SKM-1 treated with dmso at 0.1 percent for 144 hours (cell line): ENCODE results near the gene CYTH3.
"Not testable (repeated sequence)": the region's sequence is repeated elsewhere in the genome, so short reads cannot be mapped to it uniquely, and the experiment has no call there.

Experiments
- DNase-seq: peaks from one replicate; lab custom pipeline; 2025; ENCODE audit not compliant: unreplicated experiment; lab: John Stamatoyannopoulos, UW

CYTH3 gene

DNA sequence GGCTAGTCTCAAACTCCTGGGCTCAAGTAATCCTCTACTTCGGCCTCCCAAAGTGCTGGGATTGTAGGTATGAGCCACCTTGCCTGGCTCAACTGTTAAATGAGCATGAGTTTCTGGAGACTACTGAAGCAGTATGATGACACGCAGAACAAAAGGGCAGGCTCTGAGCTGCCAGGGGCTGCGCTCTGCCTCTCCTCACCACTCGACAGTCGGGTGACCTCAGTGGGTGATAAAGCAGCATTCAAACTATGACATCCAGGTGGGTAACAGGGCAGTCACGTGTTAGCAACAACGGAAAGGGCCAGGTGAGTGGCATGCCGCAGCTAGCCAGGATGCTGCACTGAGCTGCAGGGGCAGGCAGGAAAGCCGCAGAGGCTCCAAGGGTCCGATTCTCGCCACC is 71.5 kb downstream of the CYTH3 start:
- no peak for DNase-seq

DNA sequence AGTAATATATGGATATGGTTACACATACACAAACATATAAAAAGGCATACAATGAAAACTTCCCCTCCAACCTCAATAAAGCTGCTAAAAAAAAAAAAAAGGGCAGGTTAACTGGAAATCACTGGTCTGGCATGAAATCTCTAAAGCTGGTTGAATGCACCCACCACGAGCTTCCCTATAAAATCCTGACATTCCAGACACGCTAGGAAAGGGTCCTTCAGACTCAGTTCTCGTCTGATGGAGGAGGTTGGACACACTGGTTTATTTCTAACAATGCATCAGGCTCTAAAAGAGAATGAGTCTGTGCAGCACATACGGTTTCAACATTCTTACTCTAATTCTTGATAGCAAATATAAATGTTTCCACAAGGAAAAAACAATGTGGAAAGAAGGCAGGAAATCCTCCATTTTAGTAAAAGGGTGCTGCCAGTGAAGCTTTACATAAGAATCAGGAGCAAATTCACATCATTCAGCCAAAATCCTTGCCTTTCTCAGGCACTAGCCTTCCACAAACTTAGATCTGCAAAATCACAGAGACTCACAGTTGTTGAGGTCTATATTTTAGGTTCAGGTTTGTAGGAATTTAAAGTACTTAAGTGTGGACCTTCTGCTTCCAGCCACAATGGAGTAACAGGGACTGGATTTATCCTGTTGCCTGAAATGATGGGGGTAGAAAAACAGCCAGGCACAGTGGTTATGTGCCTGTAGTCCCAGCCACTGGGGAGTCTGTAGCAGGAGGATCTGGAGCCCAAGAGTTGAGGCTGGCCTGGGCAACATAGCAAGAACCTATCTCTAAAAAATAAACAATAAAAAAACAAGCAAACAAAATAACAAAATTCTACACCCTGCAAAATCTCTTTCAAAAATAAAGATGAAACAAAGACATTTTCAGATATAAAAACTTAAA is 73.5 kb downstream of the CYTH3 start:
- no peak for DNase-seq

DNA sequence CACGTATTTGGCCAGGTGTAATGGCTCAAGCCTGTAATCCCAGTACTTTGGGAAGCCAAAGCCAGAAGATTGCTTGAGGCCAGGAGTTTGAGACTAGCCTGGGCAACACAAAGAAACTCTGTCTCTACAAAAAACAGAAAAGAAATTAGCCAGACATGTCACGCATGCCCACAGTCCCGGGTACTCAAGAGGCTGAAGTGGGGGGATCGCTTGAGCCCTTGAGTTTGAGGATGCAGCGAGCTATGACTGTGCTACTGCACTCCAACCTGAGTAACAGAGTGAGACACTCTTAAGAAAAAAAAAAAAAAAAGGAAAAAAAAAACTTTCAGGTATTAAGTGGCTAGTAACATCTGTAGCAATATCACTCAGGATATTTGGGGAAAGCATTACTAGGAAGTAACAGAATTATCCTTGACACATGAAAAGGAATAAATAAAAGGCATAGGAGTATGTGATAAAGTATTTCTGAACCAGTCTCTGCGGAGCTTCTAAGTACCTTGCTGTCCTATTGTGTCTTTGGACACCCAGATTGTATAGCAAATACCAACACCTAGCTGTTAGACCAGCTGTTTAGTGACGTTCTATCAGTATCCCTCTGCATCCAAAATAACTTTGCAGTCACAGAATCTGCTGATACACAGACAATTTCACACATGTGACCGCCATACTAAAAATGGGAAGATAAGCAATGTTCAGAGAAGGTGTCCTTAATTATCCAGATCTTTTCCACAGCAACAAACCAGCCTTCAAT is 74.4 kb downstream of the CYTH3 start:
- no peak for DNase-seq

DNA sequence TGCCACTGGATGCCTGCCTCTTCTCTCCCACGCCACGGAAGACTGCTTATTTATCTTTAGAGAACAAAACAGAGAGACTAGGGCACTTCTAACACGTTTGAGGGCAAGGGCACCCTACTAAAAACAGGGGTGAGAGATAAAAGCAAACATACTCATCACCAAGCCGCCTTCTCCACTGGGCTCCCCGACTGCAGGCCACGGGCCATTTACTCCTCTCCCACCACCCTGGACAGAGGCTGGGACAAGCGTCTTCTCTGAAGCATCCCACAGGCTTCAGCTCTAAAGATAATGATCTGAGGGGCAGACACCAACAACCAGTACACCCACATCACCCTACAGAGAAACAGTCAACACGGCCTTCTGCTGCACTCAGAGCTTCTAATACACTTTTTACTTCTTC is 78.7 kb downstream of the CYTH3 start:
- DNase-seq = no peak

DNA sequence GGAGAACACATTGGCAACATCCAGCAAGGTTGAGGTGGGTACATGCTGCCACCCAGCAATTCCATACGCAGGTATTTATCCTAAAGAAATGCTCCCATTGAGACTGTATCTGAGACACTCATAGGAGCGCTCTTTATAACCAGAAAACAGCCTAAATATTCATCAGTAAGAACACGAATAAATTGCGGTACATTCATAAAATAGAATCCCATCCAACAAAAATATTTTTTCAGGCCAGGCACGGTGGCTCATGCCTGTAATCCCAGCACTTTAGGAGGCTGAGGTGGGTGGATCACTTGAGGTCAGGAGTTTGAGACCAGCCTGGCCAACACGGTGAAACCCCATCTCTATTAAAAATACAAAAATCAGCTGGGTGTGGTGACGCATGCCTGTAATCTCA is 81.9 kb downstream of the CYTH3 start:
- DNase-seq = not testable (repeated sequence)

DNA sequence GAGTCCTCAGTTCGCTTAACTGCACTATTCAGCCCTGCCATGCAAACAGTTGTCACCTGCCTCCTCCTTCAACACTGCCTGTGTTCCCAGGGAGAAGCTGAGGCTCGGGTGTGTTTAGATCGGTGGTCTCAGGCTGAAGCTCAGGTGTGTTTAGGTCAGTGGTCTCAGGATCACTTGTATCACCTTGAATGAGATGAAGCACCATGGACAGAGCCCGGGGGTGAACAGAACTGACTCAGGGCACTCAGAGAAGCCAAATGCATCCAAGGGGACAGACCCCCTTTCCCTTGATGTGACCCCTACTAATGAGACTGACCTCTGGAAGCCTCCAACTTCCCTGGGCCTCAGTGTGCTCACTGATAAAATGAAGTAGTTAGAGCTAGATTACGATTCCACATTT is 84.0 kb downstream of the CYTH3 start:
- no peak for DNase-seq

DNA sequence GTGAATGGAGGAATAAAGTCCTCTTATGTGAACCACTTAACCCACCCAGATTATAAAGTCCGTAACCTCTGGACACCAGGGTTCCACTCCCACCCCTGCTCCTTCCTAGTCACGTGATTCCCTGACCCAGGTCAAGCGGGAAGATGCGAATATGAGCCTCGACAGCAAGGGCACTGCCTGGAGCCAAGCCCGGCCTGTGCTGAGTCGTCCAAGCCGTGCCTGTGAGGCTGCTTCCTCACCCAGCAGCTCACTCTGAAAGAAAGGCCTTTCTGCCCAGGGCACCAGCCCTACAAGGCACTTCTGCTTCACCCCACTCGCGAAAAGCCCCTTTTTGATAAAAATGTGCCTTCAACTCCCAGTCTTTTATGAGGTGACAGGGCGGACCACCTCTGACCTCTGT is 85.8 kb downstream of the CYTH3 start:
- DNase-seq = no peak

DNA sequence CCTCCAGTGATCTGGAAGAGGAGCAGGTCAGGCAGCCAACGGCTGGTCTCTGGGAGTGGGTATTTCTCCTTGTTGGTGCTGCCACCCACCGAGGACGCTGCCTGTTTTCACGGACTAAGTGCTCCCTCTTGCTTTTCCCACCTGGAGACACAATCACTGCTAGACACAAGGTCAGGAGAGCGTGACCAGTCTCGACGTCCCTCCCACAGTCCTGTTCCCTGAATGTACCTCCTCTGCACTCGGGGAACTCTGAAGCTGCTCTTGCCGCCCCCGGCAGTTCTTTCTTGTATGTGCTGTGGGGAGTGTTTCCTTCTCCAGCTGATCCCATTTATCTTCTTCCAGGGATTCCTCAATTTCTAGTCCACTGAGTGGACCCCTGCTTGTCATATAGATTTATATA is 89.4 kb downstream of the CYTH3 start:
- DNase-seq = no peak

DNA sequence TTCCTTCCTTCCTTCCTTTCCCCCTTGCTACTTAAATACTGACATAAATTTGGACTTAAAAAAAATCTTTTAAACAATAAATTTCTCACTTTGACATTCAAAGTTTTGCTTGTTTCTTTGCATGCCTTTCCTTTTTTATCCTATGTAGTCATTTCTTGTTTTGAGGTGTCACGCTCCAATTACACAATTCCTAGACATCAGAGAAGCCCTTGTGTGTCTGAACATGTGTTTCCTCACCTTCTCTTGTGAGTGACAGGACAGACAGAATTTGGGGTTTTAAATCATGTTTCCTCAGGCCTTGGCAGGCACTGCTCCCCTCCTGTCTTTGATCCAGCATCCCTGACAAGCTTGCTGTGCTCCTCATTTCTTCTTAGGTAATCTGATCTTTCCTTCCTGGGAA is 91.3 kb downstream of the CYTH3 start:
- DNase-seq = peak; percentile 19

DNA sequence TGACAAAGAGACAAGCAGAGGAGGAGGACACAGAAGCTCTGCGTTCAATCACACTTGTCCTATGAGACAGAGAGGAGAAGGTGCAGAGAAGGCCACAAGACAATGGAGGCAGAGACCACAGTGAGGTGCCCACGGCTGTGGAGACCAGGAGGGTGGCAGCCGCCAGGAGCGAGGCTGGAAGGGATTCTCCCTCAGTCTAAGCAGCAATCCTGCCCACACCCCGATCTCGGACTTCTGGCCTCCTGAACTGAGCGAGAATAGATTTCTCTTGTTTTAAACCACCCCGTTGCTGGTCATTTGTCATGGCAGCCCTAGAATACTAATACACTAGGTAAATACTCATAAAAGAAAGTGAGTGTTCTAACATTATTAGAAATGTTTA is 92.1 kb downstream of the CYTH3 start:
- DNase-seq = no peak

DNA sequence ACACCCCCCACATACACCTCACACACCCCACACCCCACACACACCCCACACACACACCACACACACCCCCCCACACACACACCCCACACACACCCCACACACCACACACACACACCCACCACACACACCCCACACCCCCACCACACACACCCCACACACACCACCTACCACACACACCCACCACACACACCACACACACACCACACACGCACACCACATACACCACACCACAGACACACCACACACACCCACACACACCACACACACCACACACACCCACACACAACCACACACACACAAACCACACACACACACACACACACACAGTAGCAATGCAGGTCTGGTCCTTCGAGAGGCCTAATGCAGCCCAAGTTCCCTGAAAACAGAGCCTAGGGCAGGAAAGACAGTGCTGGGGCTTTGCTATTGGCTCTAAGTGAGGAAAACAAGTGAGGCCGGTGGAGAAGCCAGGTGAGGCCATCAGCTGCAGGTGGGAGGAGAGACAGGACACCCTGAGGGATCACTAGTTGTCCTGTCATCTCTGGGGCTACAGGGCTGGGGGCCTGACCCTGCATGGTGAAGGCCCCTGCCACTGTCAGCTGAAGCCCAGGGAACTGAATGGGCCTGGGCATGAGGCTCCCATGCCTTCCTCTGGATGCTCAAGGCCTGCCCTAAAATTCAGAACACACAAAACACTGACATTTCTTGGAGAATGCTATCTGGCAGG is 92.6 kb downstream of the CYTH3 start:
- no peak for DNase-seq

DNA sequence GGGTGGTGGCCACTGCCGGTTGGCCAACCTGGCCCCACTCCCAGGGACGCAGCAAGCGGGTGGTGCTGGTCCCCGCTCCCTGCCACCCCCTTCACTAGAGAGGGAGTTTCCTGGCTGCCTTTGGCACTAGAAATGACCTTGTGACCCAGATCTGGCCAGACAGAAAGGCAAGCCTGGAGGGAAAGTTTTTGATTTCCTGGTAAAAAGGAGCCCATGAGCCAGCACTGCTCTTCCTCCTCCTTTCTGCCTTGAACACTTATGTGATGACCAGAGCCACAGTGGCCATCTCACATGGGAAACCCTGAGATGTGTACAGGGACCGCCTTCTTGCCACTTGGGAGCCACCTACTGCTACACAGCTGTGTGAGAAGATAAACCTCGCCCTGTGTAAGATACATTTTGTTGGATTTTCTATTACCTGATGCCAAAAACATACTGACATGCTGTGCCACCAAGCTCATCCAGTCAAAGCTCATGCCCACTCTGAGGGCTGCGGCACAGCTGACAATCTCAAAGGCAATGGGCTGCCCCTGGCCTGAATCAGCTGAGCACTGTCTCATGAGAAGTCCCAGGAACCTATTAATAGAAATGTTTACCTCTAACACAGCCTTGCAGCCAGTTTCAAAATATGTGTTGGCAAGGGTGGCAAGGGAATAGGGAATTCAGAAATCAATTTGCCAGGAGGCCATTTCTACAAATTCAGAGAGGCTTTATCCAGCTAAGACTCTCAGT is 94.0 kb downstream of the CYTH3 start:
- DNase-seq = no peak

DNA sequence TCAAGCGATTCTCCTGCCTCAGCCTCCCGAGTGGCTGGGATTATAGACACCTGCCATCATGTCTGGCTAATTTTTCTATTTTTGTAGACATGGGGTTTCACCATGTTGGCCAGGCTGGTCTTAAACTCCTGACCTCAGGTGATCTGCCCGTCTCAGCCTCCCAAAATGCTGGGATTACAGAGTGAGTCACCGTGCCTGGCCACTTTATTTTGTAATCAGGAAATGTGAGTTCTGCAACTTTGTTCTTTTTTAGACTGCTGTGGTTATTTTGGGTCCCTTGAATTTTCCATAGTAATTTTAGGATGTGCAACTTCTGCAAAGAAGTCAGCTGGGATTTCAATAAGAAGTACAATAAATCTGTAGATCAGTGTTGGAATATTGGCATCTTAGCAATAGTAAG is 96.8 kb downstream of the CYTH3 start:
- DNase-seq = peak; percentile 79

DNA sequence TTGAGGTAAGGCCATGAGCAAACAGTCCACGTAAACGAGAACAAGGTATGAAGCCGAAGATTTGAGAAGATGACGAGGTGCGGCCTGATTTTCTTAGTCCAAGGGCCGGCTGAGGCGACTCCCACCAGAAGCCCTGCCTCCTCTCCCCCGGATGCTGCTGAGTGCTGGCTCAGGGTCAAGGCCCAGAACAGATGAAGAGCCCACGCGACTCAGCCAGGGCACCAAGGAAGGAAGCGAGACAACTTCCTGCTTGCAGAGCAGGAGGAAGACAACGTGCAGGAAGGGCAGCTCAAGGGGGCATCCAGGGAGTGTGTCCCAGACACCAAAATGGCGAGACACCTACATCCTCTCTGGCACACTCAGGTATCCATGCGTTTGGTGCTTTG is 99.5 kb downstream of the CYTH3 start:
- no peak for DNase-seq

DNA sequence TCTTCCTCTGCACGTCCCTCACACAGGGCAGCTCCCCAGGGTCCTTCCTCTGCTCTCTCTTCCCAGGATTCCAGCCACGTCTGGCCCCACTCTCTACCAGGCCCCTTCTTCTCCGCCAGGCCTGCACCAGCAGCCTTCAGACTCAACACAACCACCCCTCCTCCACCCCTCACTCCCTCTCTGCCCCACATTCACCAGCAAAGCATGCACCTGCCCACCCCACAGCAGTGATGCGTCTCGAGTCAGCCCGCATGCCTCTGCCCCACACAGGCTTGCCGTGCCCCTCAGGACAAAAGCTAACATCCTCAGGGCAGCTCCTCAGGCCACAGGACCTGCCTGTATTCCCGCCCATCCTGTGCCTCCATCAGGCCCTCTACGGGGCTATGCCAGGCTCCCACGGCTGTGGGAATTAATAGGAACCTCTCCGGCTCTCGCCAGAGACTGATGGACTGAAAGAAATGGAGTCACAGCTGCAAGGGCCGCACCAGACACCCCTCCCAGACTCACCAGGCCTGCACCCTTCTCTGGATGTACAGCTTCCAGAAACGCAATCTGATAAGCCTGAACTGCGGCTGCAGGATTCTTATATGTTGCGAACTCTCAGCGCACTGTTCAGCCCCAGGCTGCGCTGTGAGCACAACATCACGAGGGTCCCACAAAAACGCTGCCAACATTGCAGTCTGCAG is 100.1 kb downstream of the CYTH3 start:
- no peak for DNase-seq

DNA sequence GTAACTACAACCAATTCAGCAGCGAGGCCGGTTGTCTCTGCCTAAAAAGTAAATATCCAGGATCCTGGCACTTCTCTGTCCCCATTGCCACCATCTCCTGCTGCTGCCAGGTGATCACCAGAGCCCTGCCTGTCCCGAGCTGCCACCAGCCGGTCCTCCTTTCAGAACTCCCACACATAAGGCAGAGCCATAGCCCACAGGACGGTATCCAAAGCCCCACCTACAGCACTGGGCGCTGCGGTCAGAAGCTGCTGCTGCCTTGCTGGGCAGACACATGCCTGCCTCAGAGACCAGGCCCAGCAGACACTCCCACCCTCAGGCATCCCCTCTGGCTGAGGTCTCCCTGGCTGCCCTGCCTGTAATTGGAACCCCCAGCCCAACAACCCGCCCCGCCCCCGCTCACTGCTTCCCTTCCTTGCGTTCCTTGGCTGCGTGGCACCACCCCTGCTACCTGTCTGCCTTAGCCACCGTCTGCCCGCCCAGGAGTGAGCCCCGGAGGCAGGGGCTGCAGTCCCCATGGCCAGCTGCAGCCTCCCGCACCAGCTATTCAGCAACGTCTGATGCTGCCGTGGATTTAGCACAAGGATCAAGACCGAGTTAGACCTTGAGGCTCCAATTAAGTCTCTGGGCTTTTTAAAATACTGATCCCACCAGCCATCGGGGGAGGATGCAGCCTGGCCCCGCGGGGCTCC is 100.7 kb downstream of the CYTH3 start:
- DNase-seq = no peak

DNA sequence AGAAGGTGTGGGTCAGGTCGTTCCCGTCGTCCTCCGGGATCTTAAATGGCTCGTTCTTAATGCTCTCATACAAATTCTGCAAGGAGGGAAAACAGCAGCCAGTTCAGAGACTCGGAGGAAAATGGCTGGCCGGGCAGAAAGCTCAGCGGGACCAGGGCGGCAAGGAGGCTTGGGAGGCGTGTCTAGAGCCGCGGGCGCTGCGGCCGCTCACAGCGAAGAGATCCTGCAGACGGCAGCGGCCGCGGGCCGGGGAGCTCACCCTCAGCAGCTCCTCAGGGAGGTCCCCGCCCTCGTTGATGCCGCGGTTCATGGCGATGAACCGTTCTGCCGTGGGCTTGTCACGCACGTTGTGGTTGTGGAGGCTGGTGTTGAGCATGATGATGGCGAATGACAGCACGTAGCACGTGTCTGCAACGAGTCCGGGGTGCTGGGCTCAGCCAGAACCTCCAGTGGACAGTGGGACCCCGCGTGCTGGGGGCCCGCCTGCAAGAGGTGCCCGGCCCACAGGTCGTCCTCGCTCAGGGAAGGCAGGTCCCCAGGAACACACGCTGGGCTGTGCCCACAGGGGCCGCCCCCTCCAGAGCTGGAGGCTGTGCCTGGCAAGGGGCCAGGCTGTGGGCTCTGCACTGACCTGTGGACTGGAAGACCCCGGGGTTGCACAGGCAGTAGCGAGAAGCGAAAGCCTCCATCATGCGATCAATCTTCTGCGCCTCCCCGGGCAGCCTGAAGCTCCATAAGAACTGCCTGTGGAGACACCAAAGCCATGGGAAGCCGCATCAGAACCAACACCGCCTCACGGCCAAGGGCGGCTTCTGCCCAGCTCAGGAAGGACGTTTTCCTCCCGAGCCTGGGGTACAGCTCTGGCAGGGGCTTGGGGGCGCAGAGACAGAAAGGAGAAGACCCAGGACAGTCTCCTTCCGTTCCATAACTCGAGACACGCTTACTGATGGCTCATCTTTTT is 101.6 kb downstream of the CYTH3 start:
- no peak for DNase-seq

DNA sequence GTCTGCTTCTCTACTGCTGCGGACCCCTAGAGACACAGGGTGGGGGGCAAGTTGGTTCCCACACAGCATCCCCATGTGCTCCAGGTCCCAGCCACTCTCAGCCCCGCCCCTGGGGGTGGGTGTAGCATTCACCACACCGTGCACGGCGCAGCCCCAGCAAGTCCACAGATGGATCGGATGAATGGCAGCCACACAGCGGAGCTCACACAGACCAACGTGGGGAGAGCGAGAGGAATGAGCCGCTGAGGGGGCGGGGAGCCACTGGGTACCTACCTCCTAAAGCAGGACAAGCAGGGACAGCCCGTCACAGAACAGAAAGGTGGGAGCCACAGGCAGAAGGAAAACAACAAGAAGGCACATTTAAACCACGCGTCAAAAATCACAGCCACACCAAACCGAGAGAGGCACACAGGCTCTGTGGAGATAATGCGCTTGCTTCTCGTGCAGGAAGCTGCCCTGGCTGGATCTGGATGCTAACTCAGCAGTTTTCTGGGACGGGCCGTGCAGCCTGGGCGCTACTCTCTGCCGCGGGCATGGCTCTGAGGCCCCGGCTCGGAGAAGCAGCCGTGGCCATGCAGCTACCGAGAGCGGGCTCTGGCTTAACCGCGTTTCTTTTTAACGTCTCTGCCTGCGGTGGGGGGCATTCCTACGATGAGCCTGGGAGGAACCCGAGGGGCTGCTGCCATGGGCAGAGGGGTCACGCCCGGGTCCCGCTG is 102.5 kb downstream of the CYTH3 start:
- no peak for DNase-seq
